PC-9 (cell line): Measurements from ENCODE around the gene BFSP1. TPM values are rescaled to one million over a fixed set of nuclear protein-coding genes. Genes with fewer than 3 reads are reported as not detected.

ENCODE experiments used
- BruUV-seq: library from RNA; stranded (reverse); fragments of 400-500 nt; replicated peaks from 2 replicates; lab custom pipeline; 2021; lab: Mats Ljungman, UMichigan
- CTCF ChIA-PET: fragments of 300-600 bp; sonication (Branson Sonifier 250); formaldehyde crosslinking; loops from one replicate; lab custom pipeline; 2022; ENCODE audit warnings: antibody characterized with exemption; lab: Charles Lee
- POLR2A ChIA-PET: fragments of 300-600 bp; sonication (Branson Sonifier 250); formaldehyde crosslinking; loops from one replicate; lab custom pipeline; 2022; ENCODE audit warnings: antibody characterized with exemption; ENCODE audit not compliant: unreplicated experiment; lab: Charles Lee
- DNase-seq, 2 experiments: peaks; one replicate each; pipeline versions ENCODE4 v3.0.0 to v3.0.0-alpha.2; 2015 to 2022; ENCODE audit warnings: mixed read lengths in 1 of 2
- H2AFZ ChIP-seq: fragments of 200-600 bp; sonication (generic); 2 replicates; pipeline ENCODE4 v1.8.1; 2017; ENCODE audit warnings: antibody characterized with exemption
- H3F3A ChIP-seq: fragments of 200-600 bp; sonication (generic); 2 replicates; pipeline ENCODE4 v1.8.1; 2017; ENCODE audit warnings: antibody characterized with exemption, mild to moderate bottlenecking, low read depth; ENCODE audit not compliant: insufficient read depth
- H3K27ac ChIP-seq: fragments of 200-600 bp; sonication (generic); 2 replicates; pipeline ENCODE4 v1.6.1; 2016; ENCODE audit warnings: mixed run types
- H3K27me3 ChIP-seq: fragments of 200-600 bp; sonication (generic); 2 replicates; pipeline ENCODE4 v1.6.1; 2016; ENCODE audit warnings: low read depth, mixed run types; ENCODE audit not compliant: insufficient read depth
- H3K36me3 ChIP-seq: fragments of 200-600 bp; sonication (generic); 2 replicates; pipeline ENCODE4 v1.6.1; 2016; ENCODE audit warnings: low read depth, mixed run types
- H3K4me1 ChIP-seq: fragments of 200-600 bp; sonication (generic); replicated peaks from 2 replicates; pipeline ENCODE4 v1.6.1; 2016; ENCODE audit warnings: mixed run types; ENCODE audit not compliant: insufficient read depth
- H3K4me2 ChIP-seq: fragments of 200-600 bp; sonication (generic); 2 replicates; pipeline ENCODE4 v1.6.1; 2017; ENCODE audit warnings: mixed run types
- H3K4me3 ChIP-seq: fragments of 200-600 bp; sonication (generic); 2 replicates; pipeline ENCODE4 v1.6.1; 2016; ENCODE audit warnings: mixed run types
- H3K79me2 ChIP-seq: fragments of 200-600 bp; sonication (generic); 2 replicates; pipeline ENCODE4 v1.6.1; 2017; ENCODE audit warnings: low read depth, mixed run types
- H3K9me2 ChIP-seq: fragments of 200-600 bp; sonication (generic); 2 replicates; pipeline ENCODE4 v1.8.1; 2017; ENCODE audit warnings: mild to moderate bottlenecking; ENCODE audit not compliant: insufficient read depth
- H3K9me3 ChIP-seq: fragments of 200-600 bp; sonication (generic); 2 replicates; pipeline ENCODE4 v1.8.1; 2016; ENCODE audit warnings: low read depth; ENCODE audit not compliant: insufficient read depth
- H4K20me1 ChIP-seq: fragments of 200-600 bp; sonication (generic); 2 replicates; pipeline ENCODE4 v1.8.1; 2017; ENCODE audit not compliant: insufficient read depth
- EZH2 ChIP-seq: fragments of 200-600 bp; sonication (generic); IDR thresholded peaks from 2 replicates; pipeline ENCODE4 v1.8.0; 2017; ENCODE audit warnings: antibody characterized with exemption, low read depth
- intact Hi-C: fragments of 100-400 bp; cut with micrococcal nuclease; formaldehyde crosslinking; loops from one replicate; pipeline ENCODE4 v1.10.0; 2022; ENCODE audit not compliant: unreplicated experiment
- total RNA-seq: library from RNA; stranded (reverse); gene quantifications from 2 replicates; pipeline ENCODE4 v1.2.3, GENCODE V29; 2021
- TF ChIP-seq, protein P1 (sequence below): fragments of 200-600 bp; sonication (generic); conservative IDR thresholded peaks from 2 replicates; pipeline ENCODE4 v1.6.1; 2017; ENCODE audit warnings: mixed run types, antibody characterized with exemption, mild to moderate bottlenecking, moderate library complexity

The BFSP1 gene
- total RNA-seq, 1 experiment from 2014 or later = 13.8 TPM

DNA sequence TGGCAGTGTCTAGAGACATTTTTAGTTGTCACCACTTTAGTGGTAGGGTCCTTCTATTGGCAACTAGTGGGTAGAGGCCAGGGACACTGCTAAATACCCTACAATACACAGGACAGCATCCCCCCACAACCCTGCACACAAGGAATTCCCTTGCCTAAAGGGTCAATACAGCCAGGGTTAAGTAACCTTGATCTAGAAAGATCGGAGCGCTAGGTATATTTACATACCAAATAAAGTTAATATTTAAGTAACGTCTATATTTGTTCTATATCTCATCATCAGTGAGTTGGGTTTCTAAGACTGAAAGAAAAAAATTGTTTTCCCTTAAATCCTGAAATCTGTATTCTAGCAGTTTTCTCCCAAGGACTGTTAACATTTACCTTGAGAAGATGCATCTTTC, 16.1 kb downstream of the BFSP1 start:
- Histone ChIP-seq H3K4me1 (no peaks in the 10 kb centered on the region), H3K9me3 (no peaks in the 10 kb centered on the region), H3K79me2 (no peaks in the 10 kb centered on the region), H3K4me2 (no peak overlapping the region), H3K36me3 (no peaks in the 10 kb centered on the region), H3F3A (0 out of 2 replicates have a peak, but pooled peaks cover 3% of the 10 kb centered on the region), H3K4me3 (no peak overlapping the region), H2AFZ (no peak overlapping the region), H4K20me1 (no peaks in the 10 kb centered on the region), H3K27ac (no peak overlapping the region), H3K9me2 (no peaks in the 10 kb centered on the region), H3K27me3 (no peaks in the 10 kb centered on the region)
- ChIA-PET CTCF (no interaction called here), POLR2A (no interaction called here)
- no peak for DNase-seq
- TF ChIP-seq EZH2 = no peak
- TF ChIP-seq, protein P1, sequence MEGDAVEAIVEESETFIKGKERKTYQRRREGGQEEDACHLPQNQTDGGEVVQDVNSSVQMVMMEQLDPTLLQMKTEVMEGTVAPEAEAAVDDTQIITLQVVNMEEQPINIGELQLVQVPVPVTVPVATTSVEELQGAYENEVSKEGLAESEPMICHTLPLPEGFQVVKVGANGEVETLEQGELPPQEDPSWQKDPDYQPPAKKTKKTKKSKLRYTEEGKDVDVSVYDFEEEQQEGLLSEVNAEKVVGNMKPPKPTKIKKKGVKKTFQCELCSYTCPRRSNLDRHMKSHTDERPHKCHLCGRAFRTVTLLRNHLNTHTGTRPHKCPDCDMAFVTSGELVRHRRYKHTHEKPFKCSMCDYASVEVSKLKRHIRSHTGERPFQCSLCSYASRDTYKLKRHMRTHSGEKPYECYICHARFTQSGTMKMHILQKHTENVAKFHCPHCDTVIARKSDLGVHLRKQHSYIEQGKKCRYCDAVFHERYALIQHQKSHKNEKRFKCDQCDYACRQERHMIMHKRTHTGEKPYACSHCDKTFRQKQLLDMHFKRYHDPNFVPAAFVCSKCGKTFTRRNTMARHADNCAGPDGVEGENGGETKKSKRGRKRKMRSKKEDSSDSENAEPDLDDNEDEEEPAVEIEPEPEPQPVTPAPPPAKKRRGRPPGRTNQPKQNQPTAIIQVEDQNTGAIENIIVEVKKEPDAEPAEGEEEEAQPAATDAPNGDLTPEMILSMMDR = no peak
- intact Hi-C loops = no loop called here
- BruUV-seq = no TSS peak

GRCh38 chr20:17513939-17514338, 17.2 kb downstream of the BFSP1 start:
- Histone ChIP-seq H3K79me2 (no peaks in the 10 kb centered on the region), H3F3A (0 out of 2 replicates have a peak, but pooled peaks cover 4% of the 10 kb centered on the region), H2AFZ (no peak overlapping the region), H4K20me1 (no peaks in the 10 kb centered on the region), H3K9me3 (no peaks in the 10 kb centered on the region), H3K27ac (no peak overlapping the region), H3K9me2 (no peaks in the 10 kb centered on the region), H3K4me2 (no peak overlapping the region), H3K36me3 (no peaks in the 10 kb centered on the region), H3K4me1 (no peaks in the 10 kb centered on the region), H3K27me3 (no peaks in the 10 kb centered on the region), H3K4me3 (no peak overlapping the region)
- BruUV-seq = no TSS peak
- ChIA-PET POLR2A (interaction anchor here (0.9 kb wide), 1 partner anchor 56 kb away, joined by 3 read pairs; the partner anchor contains the start of gene DSTN), CTCF (no interaction called here)
- DNase-seq = no peak
- intact Hi-C loops = no loop called here
- no peak for TF ChIP-seq EZH2
- TF ChIP-seq, protein P1 = no peak

DNA sequence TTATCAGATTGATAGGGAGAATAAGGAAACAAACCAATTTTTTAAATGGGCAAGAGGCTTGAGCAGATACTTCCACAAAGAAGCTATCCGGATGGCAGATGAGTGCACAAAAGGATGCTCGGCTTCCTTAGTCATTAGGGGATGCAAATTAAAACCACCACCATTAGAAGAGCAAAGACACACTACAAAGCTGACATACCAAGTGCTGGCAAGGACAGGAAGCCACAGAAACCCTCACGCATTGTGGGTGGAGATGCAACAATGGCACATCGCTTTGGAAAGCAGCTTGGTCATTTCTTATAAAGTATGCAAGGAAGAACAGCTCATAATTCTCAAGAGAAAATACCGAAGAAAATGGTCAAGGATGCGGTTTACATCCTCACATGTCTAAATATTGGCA, 19.8 kb downstream of the BFSP1 start:
- POLR2A ChIA-PET = no interaction called here
- Histone ChIP-seq H3K4me1 (no peaks in the 10 kb centered on the region), H4K20me1 (no peaks in the 10 kb centered on the region), H3K4me2 (no peak overlapping the region), H3K36me3 (no peaks in the 10 kb centered on the region), H3K79me2 (no peaks in the 10 kb centered on the region), H2AFZ (no peak overlapping the region), H3F3A (0 out of 2 replicates have a peak, but pooled peaks cover 4% of the 10 kb centered on the region), H3K4me3 (no peak overlapping the region), H3K9me3 (no peaks in the 10 kb centered on the region), H3K27ac (no peak overlapping the region), H3K27me3 (no peaks in the 10 kb centered on the region), H3K9me2 (no peaks in the 10 kb centered on the region)
- intact Hi-C loops = no loop called here
- CTCF ChIA-PET = no interaction called here
- no TSS peak for BruUV-seq
- no peak for TF ChIP-seq EZH2
- TF ChIP-seq, protein P1 = no peak
- no peak for DNase-seq
